SK-N-SH (cell line): ENCODE data around the gene CFAP68.

Source experiments
- CHD2 ChIP-seq: fragments of 150-350 bp; IDR thresholded peaks from 2 replicates; pipeline ENCODE4 v1.6.1; 2018; ENCODE audit warnings: low read length; ENCODE audit not compliant: partially characterized antibody
- ELF1 ChIP-seq: IDR thresholded peaks from 2 replicates; pipeline ENCODE4 v1.4.0; 2012
- EZH2phosphoT487 ChIP-seq: fragments of 200-600 bp; sonication (generic); IDR thresholded peaks from 2 replicates; pipeline ENCODE4 v1.6.1; 2017; ENCODE audit warnings: low read depth, mixed run types, mild to moderate bottlenecking, antibody characterized with exemption, moderate library complexity, borderline replicate concordance
- MXI1 ChIP-seq: IDR thresholded peaks from 2 replicates; pipeline ENCODE4 v1.6.1; 2012; ENCODE audit warnings: mild to moderate bottlenecking, low read depth, low read length, improper control_type of control experiment
- POLR2AphosphoS5 ChIP-seq: IDR thresholded peaks from 2 replicates; pipeline ENCODE4 v1.6.1; 2012; ENCODE audit warnings: low read depth, low read length
- RAD21 ChIP-seq: IDR thresholded peaks from 2 replicates; pipeline ENCODE4 v1.6.1; 2012; ENCODE audit warnings: mild to moderate bottlenecking, low read length
- TCF12 ChIP-seq: IDR thresholded peaks from 2 replicates; pipeline ENCODE4 v1.4.0; 2012
- YY1 ChIP-seq: IDR thresholded peaks from 2 replicates; pipeline ENCODE4 v1.4.0; 2012; ENCODE audit warnings: low read depth, mild to moderate bottlenecking
- TF ChIP-seq, protein P1 (sequence below): fragments of 200-600 bp; sonication (generic); IDR thresholded peaks from 2 replicates; pipeline ENCODE4 v1.6.1; 2017; ENCODE audit warnings: antibody characterized with exemption, mild to moderate bottlenecking, moderate library complexity

DNA sequence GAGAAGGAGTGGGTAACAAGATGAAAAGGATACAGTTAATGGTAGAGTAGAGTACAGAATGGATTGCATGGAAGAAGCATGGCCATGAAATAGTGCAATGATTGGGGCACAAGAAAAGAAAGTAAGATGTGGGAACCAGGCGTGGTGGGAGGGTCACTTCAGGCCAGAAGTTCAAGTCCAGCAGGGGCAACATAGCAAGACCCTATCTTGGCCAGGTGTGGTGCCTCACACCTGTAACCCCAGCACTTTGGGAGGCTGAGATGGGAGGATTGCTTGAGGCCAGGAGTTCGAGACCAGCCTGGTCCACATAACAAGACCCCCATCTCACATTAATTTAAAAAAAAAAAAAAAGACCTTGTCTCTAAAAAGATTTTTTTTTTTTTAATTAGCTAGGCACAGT, 38.0 kb downstream of the CFAP68 start:
- TF ChIP-seq MXI1 (no peak), ELF1 (no peak), EZH2phosphoT487 (no peak), CHD2 (no peak), POLR2AphosphoS5 (no peak), YY1 (no peak), TCF12 (no peak), RAD21 (no peak)
- TF ChIP-seq, protein P1, sequence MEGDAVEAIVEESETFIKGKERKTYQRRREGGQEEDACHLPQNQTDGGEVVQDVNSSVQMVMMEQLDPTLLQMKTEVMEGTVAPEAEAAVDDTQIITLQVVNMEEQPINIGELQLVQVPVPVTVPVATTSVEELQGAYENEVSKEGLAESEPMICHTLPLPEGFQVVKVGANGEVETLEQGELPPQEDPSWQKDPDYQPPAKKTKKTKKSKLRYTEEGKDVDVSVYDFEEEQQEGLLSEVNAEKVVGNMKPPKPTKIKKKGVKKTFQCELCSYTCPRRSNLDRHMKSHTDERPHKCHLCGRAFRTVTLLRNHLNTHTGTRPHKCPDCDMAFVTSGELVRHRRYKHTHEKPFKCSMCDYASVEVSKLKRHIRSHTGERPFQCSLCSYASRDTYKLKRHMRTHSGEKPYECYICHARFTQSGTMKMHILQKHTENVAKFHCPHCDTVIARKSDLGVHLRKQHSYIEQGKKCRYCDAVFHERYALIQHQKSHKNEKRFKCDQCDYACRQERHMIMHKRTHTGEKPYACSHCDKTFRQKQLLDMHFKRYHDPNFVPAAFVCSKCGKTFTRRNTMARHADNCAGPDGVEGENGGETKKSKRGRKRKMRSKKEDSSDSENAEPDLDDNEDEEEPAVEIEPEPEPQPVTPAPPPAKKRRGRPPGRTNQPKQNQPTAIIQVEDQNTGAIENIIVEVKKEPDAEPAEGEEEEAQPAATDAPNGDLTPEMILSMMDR, result no peak
